GM21390 (cell line): ENCODE measurements around the gene FAM25G.
"Not testable (repeated sequence)": the region's sequence is repeated elsewhere in the genome, so short reads cannot be mapped to it uniquely, and the experiment has no call there.

ENCODE experiments used
- ATAC-seq: cut with Tn5 transposase; IDR thresholded peaks from one replicate; pipeline ENCODE4 v1.9.1; 2021; ENCODE audit not compliant: unreplicated experiment

Gene FAM25G

DNA sequence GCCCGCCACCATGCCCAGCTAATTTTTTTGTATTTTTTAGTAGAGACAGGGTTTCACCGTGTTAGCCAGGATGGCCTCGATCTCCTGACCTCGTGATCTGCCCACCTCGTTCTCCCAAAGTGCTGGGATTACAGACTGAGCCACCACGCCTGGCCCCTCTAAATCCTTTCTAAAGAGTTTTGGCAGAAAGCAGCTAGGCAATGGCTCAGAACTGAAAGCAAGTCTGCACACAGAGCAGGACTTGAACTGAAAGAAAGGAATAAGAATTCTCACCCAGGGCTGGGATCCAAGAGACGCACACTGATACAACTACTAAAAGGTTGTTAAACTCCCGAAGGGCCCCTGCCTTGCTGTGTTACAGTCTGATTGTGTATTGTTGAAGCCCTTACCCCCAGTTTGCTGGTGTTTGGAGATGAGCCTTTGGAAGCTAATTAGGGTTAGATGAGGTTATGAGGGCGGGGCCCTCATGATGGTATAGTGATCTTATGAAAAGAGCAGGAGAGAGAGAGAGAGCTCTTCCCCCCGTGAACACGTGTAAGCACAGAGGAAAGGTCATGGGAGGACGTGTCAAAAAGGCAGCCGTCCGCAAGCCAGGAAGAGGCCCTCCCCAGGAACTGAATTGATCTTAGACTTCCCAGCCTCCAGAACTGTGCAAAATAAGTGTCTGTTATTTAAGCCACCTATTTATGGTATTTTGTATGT lies 26.1 kb downstream of the FAM25G start:
- not testable (repeated sequence) for ATAC-seq

DNA sequence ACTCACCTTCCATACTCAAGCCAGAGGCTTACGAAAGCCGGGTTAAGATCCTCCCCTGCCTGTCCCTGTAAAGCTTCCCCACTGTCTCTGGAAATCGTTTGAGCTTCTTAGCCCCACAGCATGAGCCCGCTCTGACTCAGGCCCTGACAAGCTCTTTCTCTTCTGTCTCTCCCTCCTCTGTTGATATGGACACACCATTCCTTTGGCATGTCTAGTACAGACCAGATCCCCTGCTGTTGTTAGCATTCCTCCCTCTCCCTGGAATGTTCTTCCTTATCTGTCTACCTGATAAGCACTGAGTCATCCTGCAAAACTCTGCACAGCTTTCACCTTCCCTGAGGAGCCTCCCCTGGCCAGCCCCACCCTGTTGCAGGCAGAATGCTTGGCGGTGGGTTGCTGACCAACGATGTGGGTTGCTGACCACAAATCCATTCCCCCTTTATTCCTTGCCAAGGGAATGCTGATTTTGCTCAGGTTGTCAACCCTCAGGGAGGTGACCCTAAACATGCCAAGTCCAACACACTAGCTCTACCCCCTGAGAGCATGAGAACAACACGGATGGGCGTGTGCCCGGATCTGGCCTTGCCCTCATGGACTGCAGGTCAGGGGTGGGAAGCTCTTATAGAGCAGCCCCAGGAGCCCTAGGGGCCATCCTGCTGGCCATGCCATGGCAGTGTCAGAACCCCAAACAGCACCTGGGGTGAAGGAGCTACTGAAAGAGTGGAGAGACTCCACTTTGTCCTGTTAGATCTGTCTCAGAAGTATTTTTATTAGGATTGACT lies 28.7 kb downstream of the FAM25G start:
- ATAC-seq = not testable (repeated sequence)

DNA sequence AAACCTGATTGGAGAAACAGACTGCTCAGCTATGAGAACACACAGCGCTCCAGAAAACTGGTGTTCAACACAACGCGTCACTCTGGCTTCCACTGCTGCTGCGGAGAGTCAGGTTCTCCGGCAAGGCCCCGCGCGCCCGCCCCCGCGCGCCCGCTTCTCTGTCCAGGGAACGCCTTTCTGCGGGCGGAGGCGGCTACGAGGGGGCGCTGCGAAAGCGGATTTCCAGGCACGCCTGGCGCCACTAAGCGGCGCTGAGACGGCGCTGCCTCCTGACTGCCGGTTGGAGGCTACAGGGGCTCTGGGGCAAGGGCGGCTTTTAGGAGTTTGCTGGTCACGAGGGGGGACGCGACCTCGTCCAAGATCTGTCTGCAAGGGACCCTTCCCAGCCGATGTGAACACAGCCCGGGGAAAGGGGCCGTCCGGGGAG lies 30.2 kb downstream of the FAM25G start:
- ATAC-seq = not testable (repeated sequence)

DNA sequence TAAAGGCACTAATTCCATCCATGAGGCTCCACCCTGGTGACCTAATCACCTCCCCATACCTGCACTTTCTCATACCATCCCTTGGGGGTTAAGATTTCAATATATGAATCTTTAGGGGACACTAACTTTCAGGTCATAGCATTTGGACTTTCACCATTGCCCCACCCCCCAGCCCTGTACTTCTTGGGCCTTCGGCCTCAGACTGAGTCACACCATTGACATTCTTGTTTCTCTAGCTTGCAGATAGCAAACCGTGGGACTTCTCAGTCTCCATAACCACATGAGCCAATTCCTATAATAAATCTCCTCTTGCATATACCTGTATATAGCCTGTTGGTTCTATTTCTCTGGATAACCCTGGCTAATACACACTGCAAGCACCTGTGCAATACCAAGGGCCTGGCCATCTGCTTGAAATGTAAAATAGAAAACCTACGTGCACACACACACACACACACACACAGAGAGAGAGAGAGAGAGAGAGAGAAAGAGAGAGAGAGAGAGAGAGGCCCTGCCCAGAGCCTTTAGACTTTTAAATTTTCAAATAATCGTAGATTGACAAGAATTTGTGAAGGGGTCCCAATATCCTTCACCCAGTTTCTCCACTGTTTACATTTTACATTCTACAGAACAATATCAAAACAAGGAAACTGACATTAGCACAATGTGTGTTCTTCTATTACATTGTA lies 32.9 kb downstream of the FAM25G start:
- no peak for ATAC-seq

DNA sequence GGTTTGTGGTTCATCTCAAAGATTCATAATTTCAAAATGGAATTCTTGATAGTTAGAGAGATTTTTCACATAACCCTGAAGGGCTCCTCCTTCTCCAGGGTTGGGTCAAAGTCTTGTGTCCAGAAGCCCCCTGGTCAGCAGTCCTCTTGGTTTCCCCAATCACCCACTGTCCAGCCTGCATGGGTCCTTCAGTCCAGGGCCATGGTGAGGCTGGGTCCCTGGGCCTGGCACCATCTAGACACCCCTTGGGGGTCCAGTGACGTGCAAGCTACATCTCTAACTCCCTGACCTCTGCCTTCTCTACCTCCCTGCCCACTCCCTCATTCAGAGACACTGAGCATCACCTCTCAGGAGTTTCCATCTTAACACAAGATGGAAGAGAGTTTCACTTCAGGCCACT lies 33.7 kb downstream of the FAM25G start:
- ATAC-seq = no peak

DNA sequence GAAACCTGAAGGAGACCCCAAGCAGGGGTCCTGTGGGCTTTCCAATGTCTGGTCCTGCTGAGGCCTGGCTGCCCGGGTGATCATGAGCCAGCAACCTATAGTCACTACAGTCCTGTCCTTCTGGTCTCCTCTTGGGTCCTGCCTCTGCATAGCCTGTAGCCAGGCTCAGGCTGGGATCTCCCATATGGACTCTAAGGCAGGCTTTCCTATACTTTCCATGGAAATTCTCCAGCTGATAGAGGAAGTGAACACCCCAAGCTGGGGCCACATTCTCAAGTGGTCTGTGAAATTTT lies 34.0 kb downstream of the FAM25G start:
- no peak for ATAC-seq

DNA sequence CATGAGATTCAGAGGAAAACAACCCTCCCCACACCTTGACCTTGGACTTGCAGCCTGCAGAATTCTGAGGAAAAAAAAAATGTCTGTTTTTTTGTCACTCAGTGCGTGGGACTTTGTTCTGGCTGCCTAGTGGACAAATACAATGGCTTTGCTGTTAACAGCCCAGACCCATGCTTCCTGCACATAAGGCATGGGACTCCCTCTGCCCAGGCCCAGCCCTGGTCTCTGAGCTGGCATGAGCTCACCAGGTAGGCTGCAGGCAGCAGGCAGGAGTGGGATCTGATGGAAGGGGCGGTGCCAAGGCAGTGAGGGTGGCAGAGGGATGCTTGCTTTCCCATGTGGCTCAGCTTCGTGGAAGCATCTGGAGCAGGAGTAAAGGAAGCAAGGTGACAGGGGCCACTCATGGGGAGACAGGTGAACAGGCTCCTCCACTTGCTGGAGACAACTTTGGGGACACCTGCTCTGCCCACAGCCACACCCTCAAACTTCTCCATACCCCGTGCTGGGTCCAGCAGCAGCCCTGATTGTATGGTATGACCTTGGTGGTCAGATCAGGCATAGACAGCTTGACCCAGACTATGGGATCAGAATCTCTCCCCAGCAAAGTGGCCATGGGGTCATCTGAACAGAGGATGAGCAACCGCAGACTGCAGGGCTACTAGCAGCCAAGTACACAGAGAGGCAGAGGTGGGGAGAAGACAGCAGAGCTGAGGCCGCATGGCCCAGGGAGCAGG lies 34.5 kb downstream of the FAM25G start:
- no peak for ATAC-seq

DNA sequence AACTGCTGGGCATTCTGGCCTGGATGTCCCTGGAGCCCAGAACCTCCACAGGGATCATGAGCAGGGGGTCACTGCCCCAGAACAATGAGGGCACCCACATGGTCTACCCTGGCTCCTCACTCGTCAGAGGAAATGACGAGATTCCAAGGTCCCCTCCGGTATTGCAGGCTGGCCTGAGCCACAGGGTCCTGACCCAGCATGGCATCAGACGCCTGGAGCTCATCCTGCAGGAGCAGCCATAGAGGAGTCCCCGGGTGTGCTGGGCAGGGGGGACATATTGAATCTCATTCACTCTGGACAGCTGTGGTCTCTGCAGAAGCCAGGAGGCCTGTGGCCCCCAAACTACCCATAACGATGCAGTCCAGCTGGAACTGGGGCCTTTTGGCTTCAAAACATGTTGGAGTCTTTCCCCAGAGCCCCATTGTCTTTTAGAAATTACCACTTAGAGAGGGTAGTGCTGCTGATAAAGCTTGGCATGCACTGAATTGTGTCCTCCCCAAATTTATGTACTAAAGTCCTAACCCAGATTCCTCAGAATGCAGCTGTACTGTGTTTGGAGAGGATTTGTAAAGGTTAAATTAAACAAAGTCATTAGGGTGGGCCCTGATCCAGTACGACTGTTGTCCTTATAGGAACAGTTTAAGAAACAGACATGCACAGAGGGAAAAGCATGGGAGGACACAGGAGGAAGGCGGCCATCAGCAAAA lies 35.3 kb downstream of the FAM25G start:
- no peak for ATAC-seq

DNA sequence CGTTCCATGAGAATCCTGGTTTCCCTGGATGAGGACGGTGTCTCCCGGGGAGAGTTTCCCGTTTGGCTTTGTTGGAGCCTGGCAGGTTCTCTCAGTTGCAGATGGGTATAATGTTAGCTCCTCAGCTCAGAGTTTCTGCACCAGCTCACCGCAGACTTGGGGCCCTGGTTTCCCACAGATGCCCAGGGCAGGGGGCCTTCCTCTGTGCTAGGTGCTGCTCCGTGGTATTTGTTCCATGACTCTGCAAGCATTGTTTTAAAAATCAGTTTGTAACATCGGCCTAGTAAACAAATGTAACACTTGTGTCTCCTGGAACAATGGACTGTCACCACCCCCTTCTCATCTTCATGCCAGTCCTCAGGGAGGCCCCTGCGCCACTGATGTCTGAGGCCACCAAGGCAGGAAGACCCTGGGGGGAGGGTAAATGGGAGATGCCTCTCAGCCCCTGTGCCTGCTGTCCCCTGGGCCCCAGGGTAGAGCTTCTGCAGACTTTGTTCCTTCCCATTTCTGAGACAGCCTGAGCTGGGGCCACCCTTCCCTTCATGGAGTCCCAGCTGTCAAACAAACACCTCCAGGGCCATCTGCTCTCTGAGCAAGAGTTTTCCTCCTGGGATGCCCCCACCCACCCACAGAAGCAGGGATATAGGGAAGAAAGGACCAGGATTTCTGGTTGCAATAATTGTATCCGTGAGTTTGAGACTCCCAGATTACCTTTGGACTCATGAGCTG lies 36.0 kb downstream of the FAM25G start:
- not testable (repeated sequence) for ATAC-seq

DNA sequence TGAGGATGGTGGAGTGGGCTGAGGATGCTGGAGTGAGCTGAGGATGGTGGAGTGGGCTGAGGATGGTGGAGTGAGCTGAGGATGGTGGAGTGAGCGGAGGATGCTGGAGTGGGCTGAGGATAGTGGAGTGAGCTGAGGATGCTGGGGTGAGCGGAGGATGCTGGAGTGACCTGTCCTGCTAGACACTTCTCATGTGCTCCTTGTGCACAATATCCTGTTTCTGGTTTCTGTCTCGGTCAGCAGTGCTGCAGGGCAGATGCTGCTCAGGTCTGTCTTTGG lies 36.8 kb downstream of the FAM25G start:
- no peak for ATAC-seq

DNA sequence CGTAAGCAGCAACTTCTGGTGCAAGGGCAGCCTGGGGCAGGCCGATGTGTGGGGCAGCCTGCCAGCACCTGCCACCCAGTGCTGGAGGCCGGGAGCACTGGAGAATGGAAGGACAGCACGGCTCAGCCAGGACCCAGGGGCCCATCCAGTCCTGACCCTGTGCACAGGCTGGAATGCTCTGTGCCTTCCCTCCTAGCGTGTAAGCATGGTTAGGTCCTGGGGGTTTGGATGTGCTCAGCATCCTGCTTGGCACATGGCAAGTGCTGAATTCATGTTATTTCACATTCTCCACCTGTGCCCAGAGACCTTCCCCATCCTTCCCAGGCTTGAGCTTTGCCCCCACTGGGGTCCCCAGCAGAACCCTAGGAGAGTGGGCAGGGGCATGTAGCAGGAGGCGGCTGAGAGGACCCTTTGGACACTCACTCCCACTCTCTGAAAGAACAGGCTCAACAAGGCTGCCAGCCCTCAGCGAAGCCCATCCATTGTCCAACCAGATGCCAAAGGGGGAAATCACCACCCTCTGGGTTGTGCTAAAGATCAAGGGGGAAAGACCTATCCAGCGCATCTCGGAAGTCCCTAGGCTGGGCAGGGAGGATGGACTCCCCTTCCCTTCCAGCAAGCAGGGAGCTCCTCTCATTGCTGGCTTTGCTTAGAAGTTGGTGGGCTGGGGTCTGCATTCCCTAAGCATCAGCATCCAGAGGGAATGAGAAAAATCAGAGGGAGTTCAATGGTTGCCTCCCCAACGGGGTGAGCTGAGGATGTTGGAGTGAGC lies 37.3 kb downstream of the FAM25G start:
- no peak for ATAC-seq

DNA sequence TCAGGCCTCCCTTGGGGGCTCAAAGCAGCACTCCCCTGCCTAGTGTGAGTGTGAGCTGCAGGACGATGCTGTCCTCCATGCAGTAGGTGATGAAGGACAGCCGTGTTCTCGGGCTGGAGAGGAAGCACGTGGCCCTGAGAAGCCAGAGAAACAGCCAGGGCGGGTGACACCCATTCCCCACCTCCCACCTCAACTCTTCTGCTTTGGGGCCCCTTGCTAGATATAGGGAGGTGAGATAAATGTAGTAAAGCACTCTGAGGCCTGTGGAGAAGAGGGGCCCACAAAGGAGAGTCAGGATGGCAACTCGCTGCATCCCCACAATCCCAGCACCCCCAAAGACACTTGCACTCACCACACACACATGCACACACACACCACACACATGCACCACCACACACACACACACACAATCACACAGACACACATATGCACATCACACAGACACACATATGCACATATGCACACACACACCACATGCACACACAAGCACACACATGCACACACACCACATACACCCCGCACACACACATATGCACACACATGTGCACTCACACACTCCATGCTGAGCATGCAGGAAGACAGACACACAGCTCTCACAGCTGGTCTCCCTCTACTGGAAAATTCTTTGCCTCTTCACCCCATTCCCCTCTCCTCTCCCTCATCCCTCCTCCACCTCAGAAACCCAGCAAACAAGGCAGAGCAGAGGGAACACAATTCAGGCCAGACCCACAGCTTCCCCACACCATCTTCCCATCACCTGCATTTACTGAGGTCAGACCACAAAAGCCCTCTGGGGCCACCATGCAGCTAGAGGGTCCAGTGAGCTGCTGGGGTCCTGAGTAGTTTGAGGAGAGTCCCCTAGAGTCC lies 38.1 kb downstream of the FAM25G start:
- ATAC-seq = no peak

DNA sequence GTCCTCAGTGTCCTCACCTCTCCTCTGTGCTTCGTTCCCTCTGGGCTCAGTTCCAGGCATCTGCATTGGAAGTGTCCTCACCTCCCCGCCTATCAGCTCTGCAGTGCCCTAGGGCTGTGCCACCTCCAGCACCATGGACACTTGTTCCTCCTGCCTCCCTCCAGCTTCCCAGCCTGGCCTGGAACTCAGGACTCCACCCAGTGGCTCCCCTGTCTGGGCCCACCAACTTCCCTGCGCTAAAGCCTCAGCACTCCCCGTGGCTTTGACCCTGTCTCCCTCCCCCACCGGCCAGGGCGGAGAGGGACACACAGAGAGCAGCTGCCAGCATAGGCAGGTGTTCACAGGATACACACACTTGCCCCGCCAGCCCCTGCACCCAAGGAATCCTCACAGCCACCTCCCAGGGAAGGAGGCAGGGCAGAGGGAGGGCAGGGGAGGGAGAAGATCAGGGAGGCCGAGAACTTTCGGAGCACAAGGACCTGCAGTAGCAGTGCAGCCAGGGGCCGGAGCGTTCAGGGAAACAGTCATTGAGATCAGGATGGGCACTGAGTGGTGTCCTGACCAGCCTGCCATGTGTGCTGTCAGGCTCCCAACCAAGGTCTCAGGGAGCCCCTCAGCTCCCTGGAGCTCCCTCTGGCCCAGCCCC lies 38.9 kb downstream of the FAM25G start:
- ATAC-seq = no peak

DNA sequence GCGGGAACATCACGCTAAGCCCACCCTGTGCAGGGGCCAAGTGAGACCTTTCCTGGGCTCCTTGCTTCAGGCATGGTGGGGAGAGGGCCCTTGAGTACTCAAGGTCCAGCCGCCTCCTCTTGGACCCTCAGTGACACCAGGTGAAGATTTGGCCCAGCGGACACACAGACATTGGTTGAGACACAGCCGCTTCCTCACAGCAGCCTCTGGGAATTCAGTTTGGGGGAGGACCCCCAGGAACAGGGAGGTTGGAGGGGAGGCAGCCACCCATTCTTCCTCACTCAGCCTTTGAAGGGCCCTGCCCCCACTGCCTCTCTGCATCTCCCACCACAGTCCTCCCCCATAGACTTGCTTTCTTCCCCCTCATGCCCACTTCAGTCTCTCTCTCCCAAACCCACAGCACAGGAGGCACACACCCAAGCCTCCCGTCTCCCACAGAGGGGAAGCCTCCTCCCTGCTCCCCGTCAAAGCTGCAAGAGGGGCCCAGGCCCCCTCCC lies 39.5 kb downstream of the FAM25G start:
- no peak for ATAC-seq

DNA sequence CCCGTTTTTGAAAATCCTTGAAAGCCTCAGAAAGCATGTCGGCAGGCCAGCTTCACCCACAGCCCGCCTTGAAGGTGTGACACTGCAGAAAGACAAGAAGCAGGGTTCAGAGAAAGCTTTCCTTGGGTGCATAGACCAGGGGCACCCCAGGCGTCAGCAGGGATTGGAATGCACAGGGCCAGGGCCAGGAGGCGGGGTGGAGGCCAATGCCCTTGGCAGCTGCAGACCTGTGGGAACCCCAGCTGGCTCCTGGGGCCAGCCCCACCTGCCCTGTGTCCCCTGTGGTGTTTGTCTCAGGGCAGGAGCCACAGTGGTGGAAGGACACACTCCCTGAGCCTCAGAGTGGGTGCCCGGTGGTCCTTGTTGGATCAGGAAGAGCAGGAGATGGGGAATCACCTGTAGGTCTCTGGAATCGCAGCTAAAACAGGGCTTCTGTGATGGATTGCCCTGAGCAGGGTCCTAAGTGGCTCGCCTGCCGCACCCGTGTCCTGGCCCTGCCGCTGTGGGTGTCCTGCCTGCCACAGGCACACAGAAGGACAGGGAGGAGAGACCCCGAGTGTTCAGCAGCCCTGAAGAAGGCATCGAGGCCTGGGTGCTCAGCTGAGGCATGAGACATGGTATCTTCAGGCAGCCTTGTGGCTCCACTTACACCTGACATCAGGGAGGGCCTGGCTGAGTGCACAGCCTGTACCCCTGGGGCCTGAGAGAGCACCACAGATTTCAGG lies 40.1 kb downstream of the FAM25G start:
- no peak for ATAC-seq

DNA sequence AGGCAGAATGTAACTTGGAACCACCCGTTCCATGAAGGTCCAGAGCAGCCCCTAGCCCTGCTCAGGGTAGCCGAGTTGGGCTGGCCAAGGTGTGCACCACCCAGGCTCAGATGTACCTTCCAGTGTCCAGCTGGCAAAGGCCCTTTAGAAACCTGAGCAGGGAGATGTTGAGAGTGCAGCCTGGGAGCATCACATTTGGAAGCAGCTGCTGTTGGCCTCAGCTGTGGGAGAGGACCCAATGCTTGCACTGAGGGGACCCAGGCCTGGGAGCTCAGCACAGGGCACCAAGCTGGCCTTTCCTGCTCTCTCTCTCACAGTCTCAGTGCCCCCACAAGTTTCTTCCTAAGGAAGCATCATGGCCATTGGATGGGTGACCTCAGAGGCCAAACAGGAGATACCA lies 41.1 kb downstream of the FAM25G start:
- ATAC-seq = no peak

DNA sequence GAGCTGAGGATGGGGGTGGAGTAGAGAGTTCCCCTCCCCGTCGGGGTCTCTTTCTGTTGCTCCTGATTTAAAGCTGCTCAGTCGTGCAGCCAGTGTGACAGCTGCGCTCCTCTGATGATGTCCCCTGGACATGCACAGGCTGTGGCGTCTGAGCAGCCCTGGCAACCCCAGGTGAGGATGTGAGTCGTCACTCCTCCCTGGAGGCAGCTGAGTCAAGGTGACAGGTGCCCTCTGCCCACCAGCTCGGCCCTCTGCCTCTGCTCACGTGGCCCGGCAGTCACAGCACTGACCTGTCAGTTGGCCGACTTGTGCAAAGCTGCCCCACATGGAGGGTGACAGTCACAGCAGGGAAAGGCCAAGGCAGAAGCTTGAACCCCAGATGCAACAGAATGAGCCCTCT lies 41.5 kb downstream of the FAM25G start:
- no peak for ATAC-seq
